ENCODE measurements around the gene WTAP.
"Not testable (repeated sequence)": the region's sequence is repeated elsewhere in the genome, so short reads cannot be mapped to it uniquely, and the experiment has no call there.

Gene WTAP

GRCh38 chr6:159693894-159694545 lies 33.3 kb upstream of the WTAP start:
- no peak for DNase-seq

DNA sequence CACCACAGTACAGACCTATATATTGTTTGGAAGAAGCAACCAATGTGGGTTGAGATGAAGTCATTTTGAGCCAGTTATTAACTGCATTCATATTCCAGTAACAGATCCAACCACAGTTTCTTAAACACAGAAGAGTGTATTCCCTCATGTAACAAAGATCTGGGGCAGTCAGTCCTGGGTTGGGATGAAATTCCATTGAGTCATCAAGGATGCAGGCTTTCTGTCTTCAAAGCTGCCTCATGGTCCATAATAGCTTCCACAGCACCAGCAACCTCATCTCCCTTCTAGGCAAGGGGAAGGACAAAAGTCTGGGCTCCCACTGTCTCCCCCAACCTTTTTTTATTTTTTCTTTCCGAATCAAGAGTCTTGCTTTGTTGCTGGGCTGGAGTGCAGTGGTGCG lies 31.3 kb upstream of the WTAP start:
- DNase-seq = no peak

DNA sequence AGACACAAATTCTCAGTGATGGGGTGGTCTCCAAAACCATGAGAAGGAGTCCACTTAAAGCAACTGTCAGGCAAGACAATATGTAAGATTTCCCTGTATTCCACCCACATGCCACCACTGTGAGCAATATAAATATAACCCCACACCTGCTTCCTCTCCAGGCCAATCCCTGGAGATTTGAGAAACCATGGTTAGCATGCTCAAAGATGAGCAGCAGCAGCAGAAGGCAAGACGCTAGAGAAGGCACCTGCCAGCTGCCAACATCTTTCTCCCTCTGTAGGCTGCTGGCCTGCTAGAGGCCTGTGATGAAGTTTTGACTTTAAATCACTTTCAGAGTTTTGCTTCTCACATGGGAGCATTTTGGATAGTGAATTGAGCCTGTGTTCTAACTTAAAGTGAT lies 26.3 kb upstream of the WTAP start:
- no peak for DNase-seq

GRCh38 chr6:159701413-159701999 lies 25.8 kb upstream of the WTAP start:
- no peak for DNase-seq

GRCh38 chr6:159710603-159711002 lies 16.7 kb upstream of the WTAP start:
- not testable (repeated sequence) for DNase-seq

- DNase-seq = not testable (repeated sequence)
These were observed 14.9 kb upstream of the WTAP start for GRCh38 chr6:159712389-159712788.

GRCh38 chr6:159713984-159714383 lies 13.3 kb upstream of the WTAP start:
- DNase-seq = no peak

DNA sequence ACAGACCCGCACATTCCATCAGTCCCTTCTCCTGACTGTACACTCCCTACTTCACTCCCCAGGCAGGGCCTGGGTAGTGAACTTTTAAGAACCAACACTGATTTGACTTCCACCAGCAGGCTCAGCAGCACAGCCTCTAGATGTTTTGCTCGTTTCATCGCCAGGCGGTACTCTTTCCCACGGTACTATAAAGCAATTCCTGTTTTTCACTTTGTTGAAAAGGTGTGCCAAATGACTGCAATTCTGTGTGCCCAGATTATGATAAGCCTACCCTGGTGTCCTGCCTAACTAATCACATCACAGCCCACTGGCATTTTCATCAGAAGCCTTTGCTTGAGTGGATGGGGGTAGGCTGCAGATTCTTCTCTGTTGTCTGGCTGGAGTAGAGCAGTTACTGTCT lies 12.9 kb upstream of the WTAP start:
- no peak for DNase-seq

GRCh38 chr6:159715166-159715565 lies 12.1 kb upstream of the WTAP start:
- no peak for DNase-seq

DNA sequence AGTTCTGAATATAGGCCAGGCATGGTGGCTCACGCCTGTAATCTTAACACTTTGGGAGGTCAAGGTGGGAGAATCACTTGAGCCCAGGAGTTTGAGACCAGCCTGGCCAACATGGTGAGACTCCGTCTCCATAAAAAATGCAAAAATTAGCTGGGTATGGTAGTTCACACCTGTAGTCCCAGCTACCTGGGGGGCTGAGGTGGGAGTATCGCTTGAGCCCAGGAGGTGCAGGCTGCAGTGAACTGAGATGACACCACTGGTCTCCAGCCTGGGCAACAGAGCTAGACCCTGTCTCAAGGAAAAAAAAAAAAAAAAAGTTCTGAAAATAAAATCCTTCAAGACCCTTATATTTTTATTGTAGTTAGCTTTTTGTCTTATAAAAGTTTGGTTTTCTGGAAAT lies 11.7 kb upstream of the WTAP start:
- DNase-seq = no peak

DNA sequence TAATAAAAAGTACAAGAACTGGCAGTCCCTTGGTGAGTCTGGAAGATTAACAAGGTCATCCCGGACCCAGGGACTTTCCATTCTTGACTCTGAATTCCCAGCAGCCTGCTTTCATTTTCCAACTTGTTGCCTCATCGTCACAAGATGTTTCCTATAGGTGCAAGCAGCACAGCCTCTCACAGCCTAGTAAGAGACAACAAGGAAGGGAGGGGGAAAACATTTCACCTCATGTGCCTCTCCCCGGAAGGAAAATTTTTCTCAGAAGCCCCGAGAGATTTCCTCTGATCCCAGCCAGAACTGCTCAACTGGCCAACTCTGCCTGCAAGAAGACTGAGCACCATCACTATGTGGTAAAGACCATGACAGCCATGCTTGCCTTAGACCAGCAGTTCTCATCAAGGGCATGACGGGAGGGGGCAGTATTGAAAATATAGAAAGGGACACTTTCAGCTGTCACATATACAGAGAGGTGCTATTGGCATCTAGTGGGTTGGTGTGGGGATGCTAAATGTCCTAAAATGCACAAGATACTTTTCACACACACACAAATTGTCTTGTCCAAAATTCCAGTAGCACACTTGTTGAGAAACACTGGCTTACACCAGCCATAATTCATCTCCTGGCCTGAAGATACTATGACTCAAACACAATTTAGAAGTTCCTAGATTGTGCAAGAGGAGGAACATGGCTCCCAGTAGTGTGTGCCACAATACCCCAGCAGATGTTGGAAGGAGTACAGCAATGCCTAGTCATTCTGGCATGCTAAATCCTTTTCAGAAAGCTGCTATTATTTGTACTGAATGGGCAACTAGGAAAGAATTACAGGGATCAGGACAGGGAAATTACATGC lies 10.8 kb upstream of the WTAP start:
- DNase-seq = peak; percentile 46

DNA sequence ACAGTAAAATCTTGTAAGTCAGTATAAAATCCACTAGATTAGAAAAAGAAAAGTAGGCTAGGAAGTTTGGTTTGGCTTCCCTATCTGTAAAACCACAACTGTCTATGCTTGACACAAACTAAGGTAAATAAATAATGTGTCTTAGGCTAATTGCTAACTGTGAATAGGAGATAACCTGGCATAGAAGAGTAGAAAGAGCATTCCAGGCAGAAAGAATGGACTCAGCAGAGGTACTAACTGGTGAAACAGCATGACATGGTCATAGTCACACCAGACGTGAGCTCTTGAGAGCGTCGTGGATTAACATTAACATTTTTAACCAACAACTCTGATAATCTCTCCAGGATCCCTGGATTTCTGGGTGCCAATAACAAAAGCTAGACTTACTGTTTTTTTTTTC lies 8.7 kb upstream of the WTAP start:
- DNase-seq = no peak

- DNase-seq = no peak
These were observed 8.0 kb upstream of the WTAP start for GRCh38 chr6:159719287-159719686.

DNA sequence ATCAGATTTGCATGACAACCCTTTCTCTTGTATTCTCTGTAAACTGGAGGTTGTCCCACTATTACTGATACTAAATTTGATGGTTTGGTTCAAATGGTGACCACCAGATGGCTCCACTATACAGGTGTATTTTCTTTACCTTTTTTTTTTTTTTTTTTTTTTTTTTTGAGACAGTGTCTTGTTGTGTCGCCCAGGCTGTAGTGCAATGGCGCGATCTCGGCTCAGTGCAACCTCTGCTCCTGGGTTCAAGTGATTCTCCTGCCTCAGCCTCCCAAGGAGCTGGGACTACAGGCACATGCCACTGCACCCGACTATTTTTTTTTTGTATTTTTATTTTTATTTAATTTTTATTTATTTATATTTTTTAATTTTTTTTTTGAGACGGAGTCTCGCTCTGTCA lies 6.6 kb upstream of the WTAP start:
- DNase-seq = no peak

DNA sequence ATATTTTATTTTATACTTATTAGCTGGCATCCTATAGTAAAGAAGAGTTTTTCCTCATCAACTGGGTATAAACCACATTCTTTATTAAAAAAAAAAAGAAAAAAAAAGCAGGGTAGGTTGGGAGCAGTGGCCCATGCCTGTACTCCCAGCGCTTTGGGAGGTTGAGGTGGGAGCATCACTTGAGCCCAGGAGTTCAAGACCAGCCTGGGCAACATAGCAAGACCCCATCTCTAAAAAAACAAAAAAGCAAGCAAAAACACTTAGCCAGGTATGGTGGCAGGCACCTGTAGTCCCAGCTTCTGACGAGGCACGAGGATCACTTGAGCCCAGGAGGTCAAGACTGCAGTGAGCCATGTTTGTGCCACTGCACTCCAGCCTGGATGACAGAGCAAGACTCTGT lies 5.3 kb upstream of the WTAP start:
- DNase-seq = not testable (repeated sequence)

GRCh38 chr6:159722655-159723054 lies 4.7 kb upstream of the WTAP start:
- DNase-seq = no peak

- DNase-seq = no peak
These were observed 4.0 kb upstream of the WTAP start for GRCh38 chr6:159723259-159723658.

DNA sequence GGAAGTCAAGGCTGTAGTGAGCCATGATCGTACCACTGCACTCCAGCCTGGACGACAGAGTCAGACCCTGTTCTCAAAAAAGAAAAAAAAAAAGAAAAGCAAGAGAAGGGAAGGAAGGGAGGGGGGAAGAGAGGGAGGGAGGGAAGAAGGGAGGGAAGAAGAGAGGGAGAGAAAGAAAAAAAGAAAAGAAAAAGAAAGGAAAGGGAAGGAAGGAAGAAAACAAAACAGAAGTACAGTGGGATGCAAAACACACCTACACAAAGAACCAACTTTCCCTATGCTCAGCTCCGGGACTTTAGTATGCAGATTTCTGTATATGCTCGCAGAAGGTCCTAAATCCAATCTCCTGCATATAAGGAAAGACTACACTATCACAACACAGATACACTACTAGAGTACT lies 2.5 kb upstream of the WTAP start:
- no peak for DNase-seq

GRCh38 chr6:159725208-159725607 lies 2.1 kb upstream of the WTAP start:
- not testable (repeated sequence) for DNase-seq

GRCh38 chr6:159726255-159726917 lies 920 bp upstream of the WTAP start:
- DNase-seq = peak; percentile 58

DNA sequence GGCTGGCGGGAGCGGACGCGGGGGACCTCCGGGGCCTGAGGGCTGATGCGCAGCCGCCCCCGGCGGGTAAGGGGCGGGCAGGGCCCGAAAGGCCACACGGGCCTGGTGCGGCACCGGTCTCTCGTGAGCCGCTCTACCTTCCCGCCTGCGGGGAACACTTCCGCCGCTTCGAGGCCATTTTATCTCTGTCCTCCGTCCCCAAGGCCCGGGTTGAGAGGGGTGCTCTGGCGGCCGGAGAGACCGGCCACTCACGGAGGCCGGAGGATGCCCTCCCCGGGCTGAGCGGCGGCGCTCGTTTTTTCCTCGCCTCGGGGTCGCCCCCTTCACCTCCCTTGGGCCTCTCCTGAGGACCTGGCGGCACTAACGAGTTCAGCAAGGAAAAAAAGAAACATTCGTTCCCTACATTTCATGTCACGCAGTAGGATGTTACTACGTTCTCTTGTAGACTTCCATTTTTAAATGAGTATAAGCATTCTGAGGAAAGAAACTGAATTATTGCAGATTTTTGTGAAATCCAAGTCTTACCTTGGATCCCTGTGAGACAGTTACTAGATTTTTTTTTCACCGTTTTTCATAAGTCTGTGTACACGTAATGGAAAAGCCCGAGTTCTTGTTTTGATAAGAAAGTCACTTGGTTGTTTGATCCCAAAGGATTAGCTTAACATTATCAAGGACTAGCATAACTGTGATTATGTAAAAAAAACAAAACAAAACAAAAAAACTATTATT lies 575 bp downstream of the WTAP start:
- DNase-seq = no peak

DNA sequence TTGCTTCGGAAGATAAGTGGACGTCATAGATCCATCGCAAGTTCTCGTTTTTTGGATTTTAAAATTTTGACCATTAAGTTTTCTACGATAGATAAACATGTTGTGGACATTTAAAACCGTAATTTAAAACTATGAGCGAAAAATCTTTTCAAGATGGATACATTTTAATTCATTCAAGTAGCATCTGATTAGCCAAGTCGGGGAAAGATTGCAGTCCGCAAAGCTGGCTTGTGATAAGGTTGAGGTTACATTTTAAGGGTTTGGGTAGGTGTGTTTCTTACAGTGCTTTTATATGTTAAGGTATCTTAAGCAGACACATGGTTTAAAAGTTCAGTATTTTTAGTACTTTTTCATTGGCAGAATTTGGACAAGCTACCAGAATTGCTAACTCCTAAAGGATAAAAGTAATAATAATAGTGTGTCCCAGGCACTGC lies 1.2 kb downstream of the WTAP start:
- no peak for DNase-seq

Data from GOT3 (cell line).